Measurements from ENCODE around the gene SPSB2.
"Not testable (repeated sequence)": the region's sequence is repeated elsewhere in the genome, so short reads cannot be mapped to it uniquely, and the experiment has no call there.

Gene SPSB2

GRCh38 chr12:6871052-6871957 is 1.8 kb downstream of the SPSB2 start:
- no peak for DNase-seq (ENCODE audit: low read depth in 2 of 2)

GRCh38 chr12:6870304-6870703 is 2.8 kb downstream of the SPSB2 start:
- DNase-seq (ENCODE audit: low read depth in 2 of 2) = not testable (repeated sequence)

- DNase-seq (ENCODE audit: low read depth in 2 of 2) = no peak
These were observed 3.8 kb downstream of the SPSB2 start for GRCh38 chr12:6869049-6870021.

GRCh38 chr12:6868211-6869048 is 4.7 kb downstream of the SPSB2 start:
- DNase-seq (ENCODE audit: low read depth in 2 of 2) = no peak

- DNase-seq (ENCODE audit: low read depth in 2 of 2) = peak in 1 of 2 experiments; percentile 50
These were observed 5.5 kb downstream of the SPSB2 start, which contains the start of gene TPI1 for GRCh38 chr12:6867413-6868210. Gene TPI1 (plus strand): TSS chr12:6867531. CDS start chr12:6867567, 36 bp downstream.

GRCh38 chr12:6866920-6867412 is 6.1 kb downstream of the SPSB2 start:
- DNase-seq (ENCODE audit: low read depth in 2 of 2) = no peak

- no peak for DNase-seq (ENCODE audit: low read depth in 2 of 2)
These were observed 6.8 kb downstream of the SPSB2 start for GRCh38 chr12:6866163-6866919.

- not testable (repeated sequence) for DNase-seq (ENCODE audit: low read depth in 2 of 2)
These were observed 7.8 kb downstream of the SPSB2 start for GRCh38 chr12:6865307-6865706.

- DNase-seq (ENCODE audit: low read depth in 2 of 2) = no peak
These were observed 9.3 kb downstream of the SPSB2 start for GRCh38 chr12:6863586-6864321.

- DNase-seq (ENCODE audit: low read depth in 2 of 2) = no peak
These were observed 10.1 kb downstream of the SPSB2 start for GRCh38 chr12:6863033-6863432.

GRCh38 chr12:6861391-6861790 is 11.7 kb downstream of the SPSB2 start:
- DNase-seq (ENCODE audit: low read depth in 2 of 2) = no peak

GRCh38 chr12:6860942-6861341 is 12.2 kb downstream of the SPSB2 start:
- no peak for DNase-seq (ENCODE audit: low read depth in 2 of 2)

GRCh38 chr12:6860116-6860515 is 13.0 kb downstream of the SPSB2 start:
- DNase-seq (ENCODE audit: low read depth in 2 of 2) = no peak

GRCh38 chr12:6858799-6859198 is 14.3 kb downstream of the SPSB2 start:
- no peak for DNase-seq (ENCODE audit: low read depth in 2 of 2)

GRCh38 chr12:6855322-6855721 is 17.8 kb downstream of the SPSB2 start:
- no peak for DNase-seq (ENCODE audit: low read depth in 2 of 2)

GRCh38 chr12:6854036-6854435 is 19.1 kb downstream of the SPSB2 start:
- no peak for DNase-seq (ENCODE audit: low read depth in 2 of 2)

GRCh38 chr12:6853626-6854025 is 19.5 kb downstream of the SPSB2 start:
- DNase-seq (ENCODE audit: low read depth in 2 of 2) = no peak

GRCh38 chr12:6852651-6853354 is 20.3 kb downstream of the SPSB2 start:
- DNase-seq (ENCODE audit: low read depth in 2 of 2) = no peak

Measured in fibroblast of skin of left biceps (primary cell).